ENCODE measurements around the gene TADA2B. TPM values are rescaled to one million over a fixed set of nuclear protein-coding genes. Genes with fewer than 3 reads are reported as not detected.

TADA2B gene
- total and polyA plus RNA-seq, 9 of the 15 experiments (the other 6 are each of a cell fraction or from before 2014, with no cell fraction given) = 0.55 to 12.2 (median 7.5) TPM

DNA sequence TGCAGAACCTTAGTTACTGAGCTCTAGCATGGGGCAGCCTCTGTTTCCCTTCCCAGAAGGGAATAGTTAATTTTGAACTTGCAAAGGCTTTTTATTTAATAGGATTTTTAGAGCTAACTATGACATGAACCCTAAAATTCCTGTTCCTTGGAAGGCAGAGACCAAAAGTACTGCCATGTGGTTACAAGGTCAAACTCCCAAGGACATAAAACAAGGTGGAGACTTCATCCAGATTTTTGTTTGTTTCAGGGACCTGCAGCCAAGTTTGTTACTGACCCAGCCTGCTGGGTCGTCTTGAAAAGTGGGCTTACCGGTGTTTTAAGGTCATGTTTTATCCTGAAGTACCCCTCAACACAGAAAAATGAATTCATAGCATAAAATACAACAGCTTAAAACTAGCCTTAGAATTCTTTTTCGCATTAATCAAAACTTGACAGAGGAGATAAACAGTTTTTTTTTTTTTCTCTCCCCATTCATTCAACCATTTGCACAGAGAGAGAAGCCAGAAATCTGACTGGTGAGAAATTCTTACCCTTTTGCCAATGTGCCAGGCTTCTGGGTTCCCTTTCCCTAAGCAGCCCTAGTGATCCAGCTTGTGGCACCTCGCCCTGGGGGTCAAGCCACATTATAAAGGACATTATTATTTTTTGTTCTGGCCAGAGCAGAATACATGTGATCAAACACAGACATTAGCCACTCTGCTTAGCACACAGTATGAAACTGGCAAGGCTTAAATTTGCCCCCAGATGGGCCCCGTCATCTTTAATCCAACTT, 46.2 kb downstream of the TADA2B start:
- H3K36me3 ChIP-seq (ENCODE audit: control insufficient read depth, insufficient read depth, low read length) = no peaks in the 10 kb centered on the region
- ATAC-seq (no peak), FAIRE-seq (no peak), DNase-seq (ENCODE audit: extremely low read depth in 1 of 4, low spot score in 3 of 4) (no peak)
- no TSS peak for BruUV-seq (replicated peaks)
- intact Hi-C loops (cut with micrococcal nuclease) = no loop called here
- no peaks in the 10 kb centered on the region for H3K4me1 ChIP-seq (replicated peaks in 1 of 2; ENCODE audit: control insufficient read depth in 2 of 2, insufficient read depth in 2 of 2, low read length in 2 of 2)
- WGBS (ENCODE audit: insufficient coverage, low coverage, missing lambda C conversion rate) = 14% methylated on average over 5 of the region's 5 CpGs
- H3K79me2 ChIP-seq (ENCODE audit: control insufficient read depth, insufficient read depth, low read length) = no peaks in the 10 kb centered on the region
- TF ChIP-seq, protein P1, sequence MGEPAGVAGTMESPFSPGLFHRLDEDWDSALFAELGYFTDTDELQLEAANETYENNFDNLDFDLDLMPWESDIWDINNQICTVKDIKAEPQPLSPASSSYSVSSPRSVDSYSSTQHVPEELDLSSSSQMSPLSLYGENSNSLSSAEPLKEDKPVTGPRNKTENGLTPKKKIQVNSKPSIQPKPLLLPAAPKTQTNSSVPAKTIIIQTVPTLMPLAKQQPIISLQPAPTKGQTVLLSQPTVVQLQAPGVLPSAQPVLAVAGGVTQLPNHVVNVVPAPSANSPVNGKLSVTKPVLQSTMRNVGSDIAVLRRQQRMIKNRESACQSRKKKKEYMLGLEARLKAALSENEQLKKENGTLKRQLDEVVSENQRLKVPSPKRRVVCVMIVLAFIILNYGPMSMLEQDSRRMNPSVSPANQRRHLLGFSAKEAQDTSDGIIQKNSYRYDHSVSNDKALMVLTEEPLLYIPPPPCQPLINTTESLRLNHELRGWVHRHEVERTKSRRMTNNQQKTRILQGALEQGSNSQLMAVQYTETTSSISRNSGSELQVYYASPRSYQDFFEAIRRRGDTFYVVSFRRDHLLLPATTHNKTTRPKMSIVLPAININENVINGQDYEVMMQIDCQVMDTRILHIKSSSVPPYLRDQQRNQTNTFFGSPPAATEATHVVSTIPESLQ (CRISPR knock-in tag; IDR thresholded peaks at IDR 0.05) = no peak
- TF ChIP-seq DACH1 (IDR thresholded peaks at IDR 0.05; ENCODE audit: partially characterized antibody) (no peak), NFYB (IDR thresholded peaks at IDR 0.05; ENCODE audit: extremely low read depth, insufficient read length) (no peak), ESRRA (IDR thresholded peaks at IDR 0.05; ENCODE audit: borderline replicate concordance, low read depth) (0 out of 2 replicates have a peak, but pooled peaks have one; percentile 36), SMARCB1 (IDR thresholded peaks at IDR 0.05; ENCODE audit: insufficient read length, low read depth) (no peak), MEIS2 (IDR thresholded peaks at IDR 0.05; ENCODE audit: partially characterized antibody) (peak; percentile 55), POLR2B (IDR thresholded peaks at IDR 0.05; ENCODE audit: low read depth, partially characterized antibody) (no peak), XRCC5 (IDR thresholded peaks at IDR 0.05; ENCODE audit: low read depth, low read length) (no peak)
- TF ChIP-seq, protein P2, sequence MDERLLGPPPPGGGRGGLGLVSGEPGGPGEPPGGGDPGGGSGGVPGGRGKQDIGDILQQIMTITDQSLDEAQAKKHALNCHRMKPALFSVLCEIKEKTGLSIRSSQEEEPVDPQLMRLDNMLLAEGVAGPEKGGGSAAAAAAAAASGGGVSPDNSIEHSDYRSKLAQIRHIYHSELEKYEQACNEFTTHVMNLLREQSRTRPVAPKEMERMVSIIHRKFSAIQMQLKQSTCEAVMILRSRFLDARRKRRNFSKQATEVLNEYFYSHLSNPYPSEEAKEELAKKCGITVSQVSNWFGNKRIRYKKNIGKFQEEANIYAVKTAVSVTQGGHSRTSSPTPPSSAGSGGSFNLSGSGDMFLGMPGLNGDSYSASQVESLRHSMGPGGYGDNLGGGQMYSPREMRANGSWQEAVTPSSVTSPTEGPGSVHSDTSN (CRISPR knock-in tag; IDR thresholded peaks at IDR 0.05; ENCODE audit: low read depth) = no peak
- TF ChIP-seq, protein P2 (tag; conservative IDR thresholded peaks at IDR 0.05; ENCODE audit: low read depth) = peak; percentile 69
- ChIA-PET CTCF (ENCODE audit: low intra/inter-chr PET ratio) (interaction anchor here (0.6 kb wide), 1 partner anchor 673 kb away, joined by 3 read pairs; no protein-coding TSS in a partner anchor), POLR2A (interaction anchor here (0.6 to 0.7 kb wide), 2 partner anchors 127 to 231 kb away, joined by 3 to 4 read pairs; no protein-coding TSS in a partner anchor)
- in situ Hi-C loops (cut with MboI) = no loop called here
- peaks cover 8 to 18% of the 10 kb centered on the region in 2 experiments; a peak in 3 of 5 replicates for H3K27me3 ChIP-seq (ENCODE audit: control insufficient read depth in 2 of 2, insufficient read depth in 2 of 2, low read length in 2 of 2)
- H3K9ac ChIP-seq (ENCODE audit: insufficient read depth in 1 of 2, low read depth in 2 of 2, low read length in 2 of 2) = no peak overlapping the region
- peaks cover 3% of the 10 kb centered on the region; the same call in 1 of the 2 replicates for H3K9me3 ChIP-seq (replicated peaks; ENCODE audit: control insufficient read depth, insufficient read depth, low read depth, low read length)
- no peaks in the 10 kb centered on the region for H4K20me1 ChIP-seq (replicated peaks; ENCODE audit: control insufficient read depth, insufficient read depth, low read length)
- H2AFZ ChIP-seq (ENCODE audit: low read depth, low read length) = no peak overlapping the region
- H3K4me2 ChIP-seq (ENCODE audit: insufficient read depth, low read length) = no peak overlapping the region
- H3K4me3 ChIP-seq = no peak overlapping the region
- no peak overlapping the region for H3K27ac ChIP-seq (ENCODE audit: extremely low read depth, low read depth, low read length)
- H3K9me1 ChIP-seq (ENCODE audit: control insufficient read depth, insufficient read depth, low read length) = no peaks in the 10 kb centered on the region

Measured in K562 (cell line).